ENCODE results near the gene MARCHF3.

The MARCHF3 gene

GRCh38 chr5:127013407-127013806 lies 17.0 kb downstream of the MARCHF3 start:
- no peaks in the 10 kb centered on the region for H3K36me3 ChIP-seq
- H3K4me3 ChIP-seq (ENCODE audit: low read depth, low read length) = no peak overlapping the region
- H3K9me3 ChIP-seq (ENCODE audit: severe bottlenecking) = no peaks in the 10 kb centered on the region
- H3K27ac ChIP-seq = no peak overlapping the region
- no peak for DNase-seq
- no peak for TF ChIP-seq CTCF (IDR thresholded peaks at IDR 0.05; ENCODE audit: low read depth, low read length)
- no peaks in the 10 kb centered on the region for H3K27me3 ChIP-seq (ENCODE audit: insufficient read depth, low read depth, severe bottlenecking)

- H3K9me3 ChIP-seq (ENCODE audit: severe bottlenecking) = no peaks in the 10 kb centered on the region
- TF ChIP-seq CTCF (IDR thresholded peaks at IDR 0.05; ENCODE audit: low read depth, low read length) = no peak
- no peak overlapping the region for H3K4me3 ChIP-seq (ENCODE audit: low read depth, low read length)
- no peaks in the 10 kb centered on the region for H3K36me3 ChIP-seq
- DNase-seq = no peak
- H3K27ac ChIP-seq = no peak overlapping the region
- H3K27me3 ChIP-seq (ENCODE audit: insufficient read depth, low read depth, severe bottlenecking) = no peaks in the 10 kb centered on the region
These were observed 17.4 kb downstream of the MARCHF3 start for GRCh38 chr5:127012916-127013315.

GRCh38 chr5:127011961-127012644 lies 18.3 kb downstream of the MARCHF3 start:
- TF ChIP-seq CTCF (IDR thresholded peaks at IDR 0.05; ENCODE audit: low read depth, low read length) = no peak
- H3K27ac ChIP-seq = no peak overlapping the region
- no peak overlapping the region for H3K4me3 ChIP-seq (ENCODE audit: low read depth, low read length)
- DNase-seq = no peak
- H3K9me3 ChIP-seq (ENCODE audit: severe bottlenecking) = no peaks in the 10 kb centered on the region
- H3K36me3 ChIP-seq = no peaks in the 10 kb centered on the region
- no peaks in the 10 kb centered on the region for H3K27me3 ChIP-seq (ENCODE audit: insufficient read depth, low read depth, severe bottlenecking)

GRCh38 chr5:127011153-127011552 lies 19.2 kb downstream of the MARCHF3 start:
- no peak for TF ChIP-seq CTCF (IDR thresholded peaks at IDR 0.05; ENCODE audit: low read depth, low read length)
- no peak overlapping the region for H3K4me3 ChIP-seq (ENCODE audit: low read depth, low read length)
- no peaks in the 10 kb centered on the region for H3K9me3 ChIP-seq (ENCODE audit: severe bottlenecking)
- H3K27ac ChIP-seq = no peak overlapping the region
- no peaks in the 10 kb centered on the region for H3K36me3 ChIP-seq
- no peaks in the 10 kb centered on the region for H3K27me3 ChIP-seq (ENCODE audit: insufficient read depth, low read depth, severe bottlenecking)
- DNase-seq = no peak

- no peak overlapping the region for H3K4me3 ChIP-seq (ENCODE audit: low read depth, low read length)
- H3K27ac ChIP-seq = no peak overlapping the region
- H3K27me3 ChIP-seq (ENCODE audit: insufficient read depth, low read depth, severe bottlenecking) = no peaks in the 10 kb centered on the region
- no peak for DNase-seq
- H3K9me3 ChIP-seq (ENCODE audit: severe bottlenecking) = no peaks in the 10 kb centered on the region
- TF ChIP-seq CTCF (IDR thresholded peaks at IDR 0.05; ENCODE audit: low read depth, low read length) = no peak
- H3K36me3 ChIP-seq = no peaks in the 10 kb centered on the region
These were observed 20.0 kb downstream of the MARCHF3 start for GRCh38 chr5:127010362-127010761.

- no peaks in the 10 kb centered on the region for H3K27me3 ChIP-seq (ENCODE audit: insufficient read depth, low read depth, severe bottlenecking)
These were observed 20.6 kb downstream of the MARCHF3 start for GRCh38 chr5:127009784-127010183.

More at GRCh38 chr5:127009784-127010183, 20.6 kb downstream of the MARCHF3 start:
- Histone ChIP-seq H3K9me3 (ENCODE audit: severe bottlenecking) (no peaks in the 10 kb centered on the region), H3K27ac (no peak overlapping the region), H3K4me3 (ENCODE audit: low read depth, low read length) (no peak overlapping the region), H3K36me3 (no peaks in the 10 kb centered on the region)
- DNase-seq = no peak
- no peak for TF ChIP-seq CTCF (IDR thresholded peaks at IDR 0.05; ENCODE audit: low read depth, low read length)

All from WERI-Rb-1 (cell line).